Right lung (tissue), 10 donors: ENCODE results near the gene EPG5. TPM values are rescaled to one million over a fixed set of nuclear protein-coding genes. Genes with fewer than 3 reads are reported as not detected.
"Not testable (repeated sequence)": the region's sequence is repeated elsewhere in the genome, so short reads cannot be mapped to it uniquely, and the experiment has no call there.

ENCODE experiments used
- DNase-seq, 2 donors: peaks; one replicate each; pipeline ENCODE4 v3.0.0-alpha.2; 2013
- long read RNA-seq, 8 donors: transcript quantifications; one replicate each; lab custom pipeline, GENCODE V29; 2026
- polyA plus RNA-seq, 5 donors: library from polyadenylated mRNA; unstranded; fragments of 120-200 nt; gene quantifications; one replicate each; pipeline versions ENCODE4 v1.2.1 to v1.2.3, GENCODE V29; 2013; ENCODE audit warnings: inconsistent platforms in 1 of 5, low replicate concordance in 1 of 5; ENCODE audit not compliant: insufficient read length in 5 of 5, insufficient read depth in 1 of 5

The EPG5 gene
- 10 to 100 TPM; 19.4 to 34.6 (median 33.6) TPM for polyA plus RNA-seq
- long read RNA-seq, donor 1, full-length matches to known transcripts, result 1 of 35 reads
- long read RNA-seq, donor 1, partial matches to known transcripts, result 34 of 35 reads
- long read RNA-seq, donor 1, other reads (novel, unspliced or antisense), result 0 of 35 reads
- long read RNA-seq, donor 2, result 0 reads
- long read RNA-seq, donor 3, full-length matches to known transcripts, result 1 of 1 reads
- long read RNA-seq, donor 3, partial matches to known transcripts, result 0 of 1 reads
- long read RNA-seq, donor 3, other reads (novel, unspliced or antisense), result 0 of 1 reads
- long read RNA-seq, donor 4, result 0 reads
- long read RNA-seq, donor 5, partial matches to known transcripts, result 6 of 6 reads
- long read RNA-seq, donor 5, other reads (novel, unspliced or antisense), result 0 of 6 reads
- long read RNA-seq, donor 6, result 0 reads
- long read RNA-seq, donor 7, full-length matches to known transcripts, result 1 of 7 reads
- long read RNA-seq, donor 7, partial matches to known transcripts, result 6 of 7 reads
- long read RNA-seq, donor 7, other reads (novel, unspliced or antisense), result 0 of 7 reads
- long read RNA-seq, donor 8, full-length matches to known transcripts, result 1 of 1 reads
- long read RNA-seq, donor 8, partial matches to known transcripts, result 0 of 1 reads
- long read RNA-seq, donor 8, other reads (novel, unspliced or antisense), result 0 of 1 reads

DNA sequence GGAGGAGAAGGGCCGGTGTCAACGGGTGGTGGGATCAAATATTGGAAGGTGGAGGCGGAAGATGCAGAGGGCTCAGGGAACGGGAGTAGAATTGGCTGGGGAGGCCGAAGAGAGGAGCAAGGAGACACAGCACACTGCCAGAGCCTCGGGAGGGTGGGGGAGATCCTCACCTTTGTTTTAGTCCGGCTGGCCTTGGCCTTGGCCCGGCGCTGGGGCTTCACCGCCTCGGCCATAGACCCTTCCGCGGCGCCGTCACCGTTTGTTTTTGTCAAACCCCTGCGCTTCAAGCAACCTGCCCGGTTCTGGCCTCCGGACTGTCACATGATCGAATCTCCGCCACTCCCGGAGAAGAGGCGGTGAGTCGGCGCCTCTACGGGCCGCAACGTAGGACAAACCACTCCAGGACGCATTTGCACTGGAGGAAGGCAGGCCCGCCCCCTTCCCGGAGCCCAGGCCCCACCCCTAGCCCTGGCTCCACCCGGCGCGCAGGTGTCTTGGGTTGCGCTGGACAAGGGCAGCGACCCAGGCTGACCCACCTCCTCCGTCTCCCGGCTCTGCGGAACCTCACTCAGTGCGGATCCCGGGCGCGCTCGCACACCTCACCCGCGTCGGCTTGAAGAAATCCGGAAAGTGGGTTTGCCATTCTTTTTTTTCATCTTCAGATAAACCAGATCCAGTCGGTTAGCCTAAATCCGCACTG, at the start of gene EPG5:
Gene EPG5, minus strand, starts transcription at position 323 of the 700 bp plus-strand sequence. Its CDS starts 90 bp downstream, at position 233.
- DNase-seq, result peak; percentile 88 to 90

GRCh38 chr18:46013484-46014189, 46.5 kb upstream of the EPG5 start:
- DNase-seq, result no peak

DNA sequence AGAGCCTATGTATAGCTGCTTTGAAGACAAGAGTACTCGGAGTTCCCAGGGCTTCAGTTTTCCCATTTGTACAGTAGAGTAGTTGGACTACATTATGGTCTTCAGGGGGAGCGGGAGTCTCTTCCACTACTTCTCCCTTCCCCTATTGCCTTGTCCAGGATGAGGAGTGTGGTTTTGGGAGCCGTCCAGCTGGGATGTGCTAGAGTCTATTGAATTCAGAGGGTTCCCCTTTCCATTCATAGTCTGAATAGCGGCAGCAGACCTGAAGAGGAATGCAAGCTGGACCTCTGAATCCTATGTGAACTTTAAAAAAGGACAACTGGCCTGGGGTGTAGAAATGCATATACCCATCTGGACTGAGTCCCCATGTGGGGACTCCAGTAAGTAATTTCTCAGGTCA, 43.5 kb upstream of the EPG5 start:
- DNase-seq, result no peak

DNA sequence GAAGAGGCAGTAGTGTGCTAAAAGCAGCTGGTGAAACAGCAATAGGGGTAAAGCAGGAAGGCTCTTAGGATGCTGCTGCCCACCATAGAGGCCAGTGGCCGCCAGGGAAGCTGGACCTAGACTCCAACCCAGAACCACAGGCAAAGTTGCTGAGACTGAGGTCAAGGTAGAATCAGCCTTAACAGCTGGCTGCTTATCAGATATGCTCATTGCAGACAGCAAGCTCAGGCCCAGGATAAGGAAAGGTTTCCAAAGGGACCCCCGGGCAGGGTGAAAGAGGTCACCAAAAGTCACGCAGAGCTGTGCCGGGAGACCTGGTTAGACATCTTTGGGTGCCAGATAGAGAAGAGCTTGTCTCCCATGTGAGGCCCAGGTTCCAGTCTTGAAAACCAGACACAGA, 42.9 kb upstream of the EPG5 start:
- DNase-seq, result no peak

DNA sequence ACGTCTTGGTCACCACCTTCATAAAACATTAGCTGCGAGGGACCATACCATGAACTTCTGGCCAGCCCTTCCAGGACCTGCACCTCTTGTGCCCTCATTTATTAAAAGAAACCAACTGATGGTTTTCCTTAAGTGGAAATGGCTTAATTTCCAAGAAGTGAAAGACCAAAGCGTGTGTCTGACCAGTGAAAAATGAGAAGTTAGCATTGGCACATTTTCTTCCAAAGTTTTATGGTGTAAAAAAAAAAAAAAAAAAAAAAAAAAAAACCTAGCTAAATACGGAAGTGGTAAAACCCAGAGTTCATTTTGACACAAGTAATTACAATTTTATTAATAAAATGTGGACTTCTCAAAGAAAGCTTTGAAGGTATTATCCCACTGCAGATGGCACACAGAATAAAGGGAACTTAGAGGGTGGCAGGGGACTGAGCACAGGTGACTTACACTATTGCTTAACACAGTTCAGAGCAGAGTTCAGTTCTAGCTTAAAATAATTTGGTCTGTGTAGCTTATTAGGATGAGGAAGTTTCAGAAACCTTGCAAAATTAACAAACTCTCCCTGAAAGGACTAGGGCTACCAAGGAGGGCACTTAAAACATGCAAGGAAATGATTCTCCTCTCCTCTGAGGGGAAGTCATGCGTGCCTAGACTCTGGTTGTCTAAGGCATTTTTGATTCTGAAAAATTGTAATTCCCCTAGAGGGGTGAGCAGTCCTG, 42.2 kb upstream of the EPG5 start:
- DNase-seq, result no peak

GRCh38 chr18:46008531-46008930, 41.4 kb upstream of the EPG5 start:
- DNase-seq, result no peak

- DNase-seq, result no peak
Observed at GRCh38 chr18:46007165-46007564, 40.0 kb upstream of the EPG5 start.

GRCh38 chr18:46002934-46003333, 35.8 kb upstream of the EPG5 start:
- DNase-seq, result no peak

DNA sequence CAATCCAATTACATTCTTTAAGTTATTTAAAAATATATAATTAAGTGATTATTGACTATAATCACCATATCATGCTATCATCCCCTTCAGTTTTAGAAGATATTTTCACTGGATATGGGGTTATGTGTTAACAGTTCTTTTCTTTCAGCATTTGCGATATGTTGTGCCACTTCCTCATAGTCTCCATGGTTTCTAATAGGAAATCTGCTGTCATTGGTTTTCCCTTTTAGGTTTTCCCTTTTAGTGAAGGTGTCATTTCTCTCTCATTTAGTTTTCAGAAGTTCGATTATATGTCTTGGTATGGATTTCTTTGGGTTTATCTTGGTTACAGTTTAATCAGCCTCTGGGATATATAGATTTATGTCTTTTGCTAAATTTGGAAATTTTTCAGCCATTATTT, 34.8 kb upstream of the EPG5 start:
- no peak for DNase-seq

GRCh38 chr18:46001074-46001473, 33.9 kb upstream of the EPG5 start:
- no peak for DNase-seq

GRCh38 chr18:45999536-45999935, 32.4 kb upstream of the EPG5 start:
- DNase-seq, result no peak

DNA sequence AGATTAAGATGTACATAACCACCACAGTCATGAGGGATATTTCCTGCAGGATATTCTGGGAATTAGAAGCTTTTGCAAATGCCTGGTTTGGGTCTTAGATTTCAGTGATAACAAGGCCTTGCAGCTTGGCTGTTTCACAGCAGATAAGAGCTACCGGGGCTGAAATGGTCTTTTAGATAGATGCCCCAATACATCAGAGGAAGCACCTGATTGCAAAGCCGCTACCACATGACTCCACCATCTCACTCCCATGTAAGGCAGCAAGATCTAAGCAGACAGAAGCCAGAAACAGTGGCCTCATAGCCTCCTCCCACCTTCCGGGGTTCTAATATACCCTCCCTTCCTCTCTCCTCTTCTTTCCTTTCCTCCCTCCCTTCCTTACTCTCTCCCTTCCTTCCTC, 31.1 kb upstream of the EPG5 start:
- no peak for DNase-seq

- no peak for DNase-seq
Observed at GRCh38 chr18:45997700-45998151, 30.6 kb upstream of the EPG5 start.

GRCh38 chr18:45995461-45995860, 28.3 kb upstream of the EPG5 start:
- DNase-seq, result no peak

GRCh38 chr18:45993438-45993837, 26.3 kb upstream of the EPG5 start:
- no peak for DNase-seq

GRCh38 chr18:45992527-45992926, 25.4 kb upstream of the EPG5 start:
- not testable (repeated sequence) for DNase-seq

DNA sequence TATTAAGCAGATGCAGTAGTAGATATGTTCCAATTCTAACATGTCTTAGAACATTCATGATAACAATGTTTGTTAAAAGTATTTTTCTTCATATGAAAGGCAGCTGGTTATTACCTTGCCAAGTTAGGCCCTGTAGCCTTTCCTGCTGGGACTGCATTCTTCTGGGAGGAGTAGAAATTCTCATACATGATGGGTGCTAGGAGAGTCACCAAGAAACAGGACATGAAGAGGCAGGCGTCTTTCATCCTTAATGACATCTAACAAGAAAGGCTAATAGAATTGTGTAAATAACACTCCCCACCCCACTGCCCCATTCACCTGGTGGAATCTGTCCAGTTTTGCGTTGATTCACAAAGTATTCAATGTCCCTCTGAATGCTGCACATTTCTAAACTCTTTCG, 24.7 kb upstream of the EPG5 start:
- DNase-seq, result no peak

- DNase-seq, result no peak
Observed at GRCh38 chr18:45984546-45985235, 17.6 kb upstream of the EPG5 start.

DNA sequence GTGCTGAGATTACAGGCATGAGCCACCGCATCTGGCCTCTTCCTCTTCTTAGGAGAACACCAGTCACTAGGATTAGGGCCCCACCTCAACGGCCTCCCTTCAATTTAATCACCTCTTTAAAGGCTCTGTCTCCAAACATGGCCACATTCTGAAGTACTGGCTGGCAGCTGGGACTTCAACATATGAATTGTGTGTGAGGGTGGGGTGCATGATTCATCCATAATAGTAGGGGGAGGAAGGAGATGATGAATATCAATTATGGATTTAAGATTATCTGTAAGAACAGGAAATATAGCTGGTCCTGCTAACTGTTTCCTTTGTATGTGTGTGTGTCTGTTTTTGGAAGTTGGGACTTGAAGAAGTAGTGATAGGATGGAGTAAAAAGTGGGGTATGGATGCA, 14.7 kb upstream of the EPG5 start:
- no peak for DNase-seq

DNA sequence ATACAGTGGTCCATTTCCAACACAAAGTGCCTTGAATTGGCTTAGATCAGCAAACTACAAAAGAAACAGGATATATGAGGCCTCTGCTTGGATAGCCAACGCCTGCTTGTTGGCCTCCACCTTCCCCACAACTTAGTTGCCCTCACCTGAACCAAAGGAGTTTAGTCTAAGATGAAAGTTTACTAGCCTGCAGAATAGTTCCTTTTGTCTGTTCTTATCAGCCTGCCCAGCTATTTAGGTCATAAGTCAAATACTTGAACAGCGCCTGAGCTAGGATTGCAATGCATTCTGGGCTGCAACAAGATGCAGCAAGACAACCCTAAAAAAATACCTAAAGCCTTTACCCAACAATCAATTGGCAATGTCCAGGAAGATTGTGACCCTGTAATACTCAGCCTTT, 13.1 kb upstream of the EPG5 start:
- DNase-seq, result no peak

GRCh38 chr18:45978084-45978483, 11.0 kb upstream of the EPG5 start:
- no peak for DNase-seq
